NCI-H526 treated with DMSO at 0.1 percent for 48 hours (cell line): ENCODE data around the gene PEX5L.
"Not testable (repeated sequence)": the region's sequence is repeated elsewhere in the genome, so short reads cannot be mapped to it uniquely, and the experiment has no call there.

Experiments
- DNase-seq: peaks from one replicate; lab custom pipeline; 2025; lab: John Stamatoyannopoulos, UW

Gene PEX5L

GRCh38 chr3:179840985-179841384 is 195.8 kb downstream of the PEX5L start:
- no peak for DNase-seq

GRCh38 chr3:179837374-179837773 is 199.4 kb downstream of the PEX5L start:
- DNase-seq = no peak

GRCh38 chr3:179833294-179833693 is 203.4 kb downstream of the PEX5L start:
- DNase-seq = no peak

- no peak for DNase-seq
These were observed 204.3 kb downstream of the PEX5L start for GRCh38 chr3:179832333-179832854.

- no peak for DNase-seq
These were observed 207.3 kb downstream of the PEX5L start for GRCh38 chr3:179829401-179829800.

GRCh38 chr3:179828738-179829137 is 208.0 kb downstream of the PEX5L start:
- no peak for DNase-seq

GRCh38 chr3:179826247-179826637 is 210.5 kb downstream of the PEX5L start:
- DNase-seq = no peak

- no peak for DNase-seq
These were observed 211.1 kb downstream of the PEX5L start for GRCh38 chr3:179825527-179826246.

GRCh38 chr3:179822296-179822695 is 214.4 kb downstream of the PEX5L start:
- no peak for DNase-seq

- no peak for DNase-seq
These were observed 217.4 kb downstream of the PEX5L start for GRCh38 chr3:179819379-179819778.

- DNase-seq = no peak
These were observed 224.7 kb downstream of the PEX5L start for GRCh38 chr3:179812096-179812382.

- peak; percentile 41 for DNase-seq
These were observed 225.2 kb downstream of the PEX5L start for GRCh38 chr3:179811321-179812095.

- DNase-seq = no peak
These were observed 227.1 kb downstream of the PEX5L start for GRCh38 chr3:179809639-179810038.

GRCh38 chr3:179807588-179807987 is 229.1 kb downstream of the PEX5L start:
- no peak for DNase-seq

- DNase-seq = no peak
These were observed 230.6 kb downstream of the PEX5L start for GRCh38 chr3:179806177-179806576.

GRCh38 chr3:179801856-179802255 is 234.9 kb downstream of the PEX5L start:
- DNase-seq = no peak

- DNase-seq = no peak
These were observed 235.5 kb downstream of the PEX5L start for GRCh38 chr3:179801263-179801662.

- peak; percentile 49 for DNase-seq
These were observed 239.5 kb downstream of the PEX5L start for GRCh38 chr3:179797192-179797591.

- no peak for DNase-seq
These were observed 240.3 kb downstream of the PEX5L start for GRCh38 chr3:179796421-179796820.

- DNase-seq = no peak
These were observed 242.4 kb downstream of the PEX5L start for GRCh38 chr3:179794355-179794754.

GRCh38 chr3:179791793-179792192 is 244.9 kb downstream of the PEX5L start:
- DNase-seq = no peak

GRCh38 chr3:179788996-179789395 is 247.7 kb downstream of the PEX5L start:
- DNase-seq = no peak

GRCh38 chr3:179782841-179783240 is 253.9 kb downstream of the PEX5L start:
- not testable (repeated sequence) for DNase-seq
